ENCODE measurements around the gene SPACA7.
"Not testable (repeated sequence)": the region's sequence is repeated elsewhere in the genome, so short reads cannot be mapped to it uniquely, and the experiment has no call there.

DNA sequence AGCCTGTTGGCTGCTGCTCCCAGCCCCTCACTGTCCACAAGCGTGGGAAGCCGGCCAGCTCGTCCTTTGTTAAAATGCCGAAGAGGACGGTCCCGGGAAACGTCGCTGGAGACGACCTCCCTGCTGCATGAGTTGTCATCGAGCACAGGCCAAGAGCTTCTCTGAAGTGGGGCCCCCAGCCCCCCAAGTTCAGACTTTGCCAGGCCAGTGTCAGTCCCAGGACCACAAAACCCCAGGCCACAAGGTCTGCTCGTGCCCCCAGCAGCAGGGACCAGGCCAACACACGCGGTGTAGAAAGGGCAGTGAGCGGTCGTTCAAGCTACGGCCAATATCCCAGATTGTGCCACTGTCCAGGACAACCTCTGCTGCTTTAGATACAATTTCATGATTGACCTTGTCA, 57.4 kb downstream of the SPACA7 start:
- TF ChIP-seq, protein P1, sequence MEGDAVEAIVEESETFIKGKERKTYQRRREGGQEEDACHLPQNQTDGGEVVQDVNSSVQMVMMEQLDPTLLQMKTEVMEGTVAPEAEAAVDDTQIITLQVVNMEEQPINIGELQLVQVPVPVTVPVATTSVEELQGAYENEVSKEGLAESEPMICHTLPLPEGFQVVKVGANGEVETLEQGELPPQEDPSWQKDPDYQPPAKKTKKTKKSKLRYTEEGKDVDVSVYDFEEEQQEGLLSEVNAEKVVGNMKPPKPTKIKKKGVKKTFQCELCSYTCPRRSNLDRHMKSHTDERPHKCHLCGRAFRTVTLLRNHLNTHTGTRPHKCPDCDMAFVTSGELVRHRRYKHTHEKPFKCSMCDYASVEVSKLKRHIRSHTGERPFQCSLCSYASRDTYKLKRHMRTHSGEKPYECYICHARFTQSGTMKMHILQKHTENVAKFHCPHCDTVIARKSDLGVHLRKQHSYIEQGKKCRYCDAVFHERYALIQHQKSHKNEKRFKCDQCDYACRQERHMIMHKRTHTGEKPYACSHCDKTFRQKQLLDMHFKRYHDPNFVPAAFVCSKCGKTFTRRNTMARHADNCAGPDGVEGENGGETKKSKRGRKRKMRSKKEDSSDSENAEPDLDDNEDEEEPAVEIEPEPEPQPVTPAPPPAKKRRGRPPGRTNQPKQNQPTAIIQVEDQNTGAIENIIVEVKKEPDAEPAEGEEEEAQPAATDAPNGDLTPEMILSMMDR (IDR thresholded peaks at IDR 0.05 in 2 of 3, conservative IDR thresholded peaks at IDR 0.05 in 1 of 3; ENCODE audit: control insufficient read depth in 2 of 3, extremely low read depth in 1 of 3, insufficient read depth in 1 of 3, low read depth in 3 of 3, low read length in 3 of 3): not testable (repeated sequence)
- TF ChIP-seq POLR2A (IDR thresholded peaks at IDR 0.05; ENCODE audit: low read depth, low read length); SIN3A (IDR thresholded peaks at IDR 0.05; ENCODE audit: low read depth, low read length); EZH2 (IDR thresholded peaks at IDR 0.05; ENCODE audit: borderline replicate concordance, control insufficient read depth, low read depth, low read length); SMC3 (IDR thresholded peaks at IDR 0.05; ENCODE audit: borderline replicate concordance, low read length); BHLHE40 (IDR thresholded peaks at IDR 0.05; ENCODE audit: borderline replicate concordance in 1 of 2, low read depth in 2 of 2, low read length in 1 of 2); YY1 (IDR thresholded peaks at IDR 0.05; ENCODE audit: low read depth, low read length); TCF3 (IDR thresholded peaks at IDR 0.05; ENCODE audit: borderline replicate concordance, insufficient read depth, low read depth, low read length); IKZF2 (IDR thresholded peaks at IDR 0.05); STAT1 (conservative IDR thresholded peaks at IDR 0.05); POLR2AphosphoS2 (IDR thresholded peaks at IDR 0.05; ENCODE audit: low read depth, low read length); PML (IDR thresholded peaks at IDR 0.05; ENCODE audit: low read length): not testable (repeated sequence)
